HT-29 (cell line): ENCODE results near the gene ZC3H12D. TPM values are rescaled to one million over a fixed set of nuclear protein-coding genes. Genes with fewer than 3 reads are reported as not detected.

ENCODE experiments used
- DNase-seq: peaks from one replicate; pipeline ENCODE4 v3.0.0-alpha.2; 2015; ENCODE audit warnings: low spot score
- small RNA-seq: library from RNA; depleted of rRNA; stranded (forward); fragments of <200 nt; gene quantifications from one replicate; pipeline ENCODE3, GENCODE V24; 2014
- total RNA-seq: library from RNA; depleted of rRNA; stranded (reverse); fragments of >200 nt; shearing (Covaris generic); gene quantifications from 2 replicates; pipeline ENCODE4 v1.2.3, GENCODE V29; 2014; rRNA removed

ZC3H12D gene
- total RNA-seq, 1 experiment from 2014 or later, result not detected

DNA sequence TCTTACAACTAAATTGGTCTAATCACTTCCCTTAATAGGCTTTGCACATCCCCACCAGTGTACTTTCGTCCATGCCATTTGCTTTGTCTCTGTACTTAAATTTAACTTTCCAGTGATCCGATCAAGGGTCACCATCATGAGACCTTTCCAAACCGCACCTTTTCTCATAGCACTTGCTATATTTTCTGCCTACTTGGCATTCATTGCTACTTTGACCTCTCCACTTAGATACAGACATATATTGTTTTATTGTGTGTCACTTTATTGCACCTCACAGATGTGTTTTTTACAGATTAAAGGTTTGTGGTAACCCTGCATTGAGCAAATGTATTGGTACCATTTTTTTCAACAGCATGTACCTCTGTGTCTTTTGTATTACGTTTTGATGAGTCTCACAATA is 70.0 kb downstream of the ZC3H12D start:
- DNase-seq, result no peak

DNA sequence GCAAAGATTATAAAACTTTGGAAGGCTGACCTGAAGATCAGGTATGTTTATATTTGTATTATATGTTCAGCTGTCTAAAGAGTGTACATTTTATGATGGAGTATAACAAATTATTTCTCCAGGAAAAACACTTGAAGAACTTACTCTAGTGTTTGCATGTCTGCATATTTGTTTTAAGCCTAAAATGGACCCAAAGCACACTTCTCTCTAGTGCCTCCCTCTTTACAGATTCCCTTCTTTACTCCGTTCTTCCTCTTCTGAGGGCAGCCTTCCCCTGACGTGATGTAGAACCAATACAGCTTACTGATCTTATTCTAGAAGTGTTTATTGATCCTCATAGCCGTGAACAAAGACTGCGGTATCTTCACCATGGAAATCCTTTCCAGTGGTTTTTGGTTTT is 70.8 kb downstream of the ZC3H12D start:
- DNase-seq, result no peak

DNA sequence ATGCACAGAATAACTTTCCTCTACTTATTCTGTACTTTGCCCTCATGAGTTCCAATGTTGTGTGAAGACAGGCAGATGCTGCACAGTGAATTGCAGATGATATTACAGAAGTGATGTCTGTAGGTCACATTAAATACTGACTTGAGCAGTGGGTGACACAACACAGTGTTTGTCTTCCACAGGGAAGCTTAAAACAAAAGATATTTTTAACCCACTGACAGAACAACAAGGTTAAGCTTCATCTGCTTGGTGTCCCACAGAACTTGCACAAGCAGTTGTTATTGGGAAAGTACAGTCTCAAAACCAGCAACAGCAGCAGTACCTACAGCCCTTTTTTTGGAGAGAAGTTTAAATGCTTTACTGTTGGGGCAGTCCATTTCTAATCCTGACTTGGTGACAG is 74.3 kb downstream of the ZC3H12D start:
- no peak for DNase-seq

DNA sequence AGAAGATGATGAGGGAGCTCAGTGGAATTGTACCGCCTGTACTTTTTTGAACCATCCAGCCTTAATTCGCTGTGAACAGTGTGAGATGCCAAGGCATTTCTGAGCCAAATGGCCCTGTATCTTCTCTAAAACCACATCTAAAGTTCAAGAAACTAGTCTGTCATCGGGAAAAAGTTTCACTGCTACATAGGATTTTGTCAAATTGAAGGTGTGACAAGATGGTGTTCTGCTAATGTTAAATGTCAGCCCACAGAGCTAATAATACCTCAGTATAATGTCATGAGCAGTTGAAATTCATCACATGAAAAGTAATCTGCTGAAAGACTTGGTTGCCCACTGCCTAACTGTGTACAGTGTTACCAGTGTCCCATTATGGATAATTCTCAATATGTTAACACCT is 75.2 kb downstream of the ZC3H12D start:
- no peak for DNase-seq

DNA sequence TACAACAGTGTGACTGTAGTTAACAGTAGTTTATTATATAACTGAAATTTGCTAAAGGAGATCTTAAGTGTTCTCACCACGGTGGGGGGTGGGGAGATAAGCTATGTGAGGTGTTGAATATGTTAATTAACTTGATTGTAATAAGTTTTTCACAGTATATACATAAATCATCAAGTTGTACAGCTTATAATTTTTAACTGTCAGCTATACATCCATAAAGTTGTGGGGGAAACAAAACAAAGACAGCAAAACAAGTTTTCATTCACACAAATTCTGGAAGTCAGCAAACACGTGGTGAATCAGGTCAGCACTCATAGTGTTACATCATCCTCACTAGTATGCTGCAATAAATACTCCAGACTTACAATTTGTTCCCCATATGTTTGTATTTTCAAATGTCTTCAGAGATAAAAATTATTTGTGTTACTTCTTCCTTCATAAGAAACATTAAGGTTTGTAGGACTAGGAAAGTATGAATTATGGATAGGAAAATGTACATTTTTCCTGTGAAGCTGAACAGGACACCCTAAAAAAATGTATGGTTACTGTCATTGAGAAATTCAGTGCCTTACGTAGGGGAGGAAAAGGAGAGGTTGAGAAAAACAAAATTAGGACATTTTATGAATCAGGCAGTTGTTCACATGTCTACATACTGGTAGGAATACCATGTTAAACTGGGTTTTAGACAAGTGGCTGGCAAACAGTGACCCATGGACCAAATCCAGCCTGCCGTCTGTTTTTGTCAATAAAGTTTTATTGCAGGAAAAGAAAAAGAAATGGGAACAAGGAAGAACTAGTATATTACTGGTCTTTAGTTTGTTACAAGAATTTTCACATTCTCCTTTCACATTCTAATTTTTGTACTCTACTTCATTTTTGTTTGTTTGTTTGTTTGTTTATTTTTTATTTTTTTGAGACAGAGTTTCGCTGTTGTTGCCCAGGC is 78.7 kb downstream of the ZC3H12D start:
- DNase-seq, result no peak

DNA sequence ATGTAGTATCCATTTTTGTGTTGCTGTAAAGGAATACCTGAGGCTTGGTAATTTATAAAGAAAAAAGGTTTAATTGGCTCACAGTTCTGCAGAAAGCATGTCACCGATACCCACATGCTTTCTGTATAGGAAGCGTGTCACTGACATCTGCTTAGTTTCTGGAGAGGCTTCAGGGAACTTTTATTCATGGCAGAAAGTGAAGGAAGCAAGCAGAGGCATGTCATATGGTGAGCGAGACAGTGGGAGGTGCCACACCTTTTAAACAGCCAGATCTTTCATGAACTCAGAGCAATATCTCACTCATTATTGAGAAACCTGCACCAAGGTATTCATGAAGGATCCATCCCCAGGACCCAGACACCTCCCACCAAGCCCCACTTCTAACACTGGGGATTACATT is 81.3 kb downstream of the ZC3H12D start:
- DNase-seq, result no peak

DNA sequence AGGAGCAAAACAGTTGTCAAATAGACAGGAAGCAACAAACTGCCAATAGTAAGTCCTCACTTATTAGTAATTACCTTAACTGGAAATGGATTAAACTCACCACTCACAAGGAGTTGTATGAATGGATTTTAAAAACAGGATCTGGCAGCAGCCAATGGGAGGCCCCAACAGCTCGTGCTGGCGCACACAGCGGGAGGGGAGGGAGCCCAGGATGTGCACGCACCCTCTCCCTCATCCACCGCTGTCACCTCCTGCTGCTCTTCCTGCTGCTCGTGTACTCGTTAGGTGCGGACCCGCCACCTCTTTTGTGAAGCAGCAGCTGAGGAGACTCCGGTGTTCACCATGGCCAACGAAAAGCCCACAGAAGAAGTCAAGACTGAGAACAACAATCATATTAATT is 84.8 kb downstream of the ZC3H12D start, which contains the start of gene SUMO4:
SUMO4 (plus strand) TSS at position 213 of the 400 bp plus-strand sequence; CDS start at position 343, 130 bp downstream.
- no peak for DNase-seq

DNA sequence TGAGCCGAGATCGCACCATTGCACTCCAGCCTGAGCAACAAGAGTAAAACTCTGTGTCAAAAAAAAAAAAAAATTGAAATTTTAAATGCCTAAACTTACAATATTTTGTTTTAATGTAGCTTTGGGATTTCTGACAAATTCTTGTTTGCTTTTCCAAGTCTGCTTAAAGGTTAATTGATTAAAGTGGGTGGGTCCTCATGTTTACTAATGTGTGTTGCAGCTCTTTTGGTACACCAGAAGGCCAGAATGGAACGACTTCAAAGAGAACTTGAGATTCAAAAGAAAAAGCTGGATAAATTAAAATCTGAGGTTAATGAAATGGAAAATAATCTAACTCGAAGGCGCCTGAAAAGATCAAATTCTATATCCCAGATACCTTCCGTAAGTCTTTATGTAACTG is 87.4 kb downstream of the ZC3H12D start:
- no peak for DNase-seq

Small RNA genes lying within 50 kb of the gene (small RNA-seq; reads per million reads assigned to genes)
- gene RNU7-3P, result not detected

Other genes starting within 250 kb of the ZC3H12D start
- 7.9 and 11.7 TPM in 2 replicates for gene TAB2, start 167.3 kb downstream of the ZC3H12D start, total RNA-seq
- gene SUMO4, start 84.8 kb downstream of the ZC3H12D start, total RNA-seq, result 0.31 and 0.44 TPM in 2 replicates
- gene PPIL4, start 61.0 kb upstream of the ZC3H12D start, total RNA-seq, result 7.6 and 8.6 TPM in 2 replicates
- 11.9 and 14.8 TPM in 2 replicates for gene GINM1, start 81.4 kb upstream of the ZC3H12D start, total RNA-seq
- gene KATNA1, start 163.7 kb upstream of the ZC3H12D start, total RNA-seq, result 7.6 and 10.0 TPM in 2 replicates
- 9.2 and 9.4 TPM in 2 replicates for gene LATS1, start 233.1 kb upstream of the ZC3H12D start, total RNA-seq